Mucosa of stomach (tissue), 1 donor: ENCODE data around the gene TIPRL.

Experiments
- H3K27me3 ChIP-seq: one replicate; pipeline ENCODE4 v1.7.0; 2013; ENCODE audit warnings: mild to moderate bottlenecking, low read length; ENCODE audit not compliant: control insufficient read depth, insufficient read depth
- H3K36me3 ChIP-seq: one replicate; pipeline ENCODE4 v1.7.0; 2013; ENCODE audit warnings: low read length; ENCODE audit not compliant: control insufficient read depth, insufficient read depth
- H3K4me1 ChIP-seq: one replicate; pipeline ENCODE4 v1.7.0; 2013; ENCODE audit warnings: mild to moderate bottlenecking, low read length; ENCODE audit not compliant: control insufficient read depth, insufficient read depth
- H3K4me3 ChIP-seq: one replicate; pipeline ENCODE4 v1.7.0; 2013; ENCODE audit warnings: low read length
- H3K9ac ChIP-seq: one replicate; pipeline ENCODE4 v1.7.0; 2013; ENCODE audit warnings: mild to moderate bottlenecking, low read length, moderate library complexity
- H3K9me3 ChIP-seq: one replicate; pipeline ENCODE4 v1.7.0; 2013; ENCODE audit warnings: mild to moderate bottlenecking, low read length, moderate library complexity; ENCODE audit not compliant: control insufficient read depth
- donor health status: Pancreatic carcinoma.

The TIPRL gene

GRCh38 chr1:168243198-168243597, 64.4 kb downstream of the TIPRL start:
- Histone ChIP-seq H3K9ac (no peak overlapping the region), H3K4me1 (peaks cover 5% of the 10 kb centered on the region)

GRCh38 chr1:168243636-168244212, 65.0 kb downstream of the TIPRL start:
- peaks cover 5% of the 10 kb centered on the region for H3K4me1 ChIP-seq
- no peaks in the 10 kb centered on the region for H3K27me3 ChIP-seq
- no peak overlapping the region for H3K4me3 ChIP-seq
- no peak overlapping the region for H3K9ac ChIP-seq
- no peaks in the 10 kb centered on the region for H3K9me3 ChIP-seq
- H3K36me3 ChIP-seq, result peaks cover 5% of the 10 kb centered on the region

More at GRCh38 chr1:168243198-168243597, 64.4 kb downstream of the TIPRL start:
- no peaks in the 10 kb centered on the region for H3K9me3 ChIP-seq
- H3K27me3 ChIP-seq, result no peaks in the 10 kb centered on the region
- H3K4me3 ChIP-seq, result no peak overlapping the region
- peaks cover 5% of the 10 kb centered on the region for H3K36me3 ChIP-seq

- Histone ChIP-seq H3K36me3 (peaks cover 6% of the 10 kb centered on the region), H3K4me3 (no peak overlapping the region), H3K9ac (no peak overlapping the region), H3K27me3 (no peaks in the 10 kb centered on the region), H3K4me1 (peaks cover 5% of the 10 kb centered on the region), H3K9me3 (no peaks in the 10 kb centered on the region)
Observed at GRCh38 chr1:168245042-168245441, 66.3 kb downstream of the TIPRL start.

- peaks cover 5% of the 10 kb centered on the region for H3K4me1 ChIP-seq
- H3K9me3 ChIP-seq, result no peaks in the 10 kb centered on the region
- peaks cover 11% of the 10 kb centered on the region for H3K36me3 ChIP-seq
- H3K4me3 ChIP-seq, result no peak overlapping the region
- no peaks in the 10 kb centered on the region for H3K27me3 ChIP-seq
- H3K9ac ChIP-seq, result no peak overlapping the region
Observed at GRCh38 chr1:168246506-168246905, 67.7 kb downstream of the TIPRL start.
